H1 (cell line): ENCODE measurements around the gene CDC45.

Source experiments
- ATF2 ChIP-seq: IDR thresholded peaks from 2 replicates; pipeline ENCODE4 v1.6.1; 2012; ENCODE audit warnings: low read length, inconsistent platforms
- ATF3 ChIP-seq: IDR thresholded peaks from 2 replicates; pipeline ENCODE4 v1.6.1; 2011; ENCODE audit warnings: low read depth, mild to moderate bottlenecking, low read length; ENCODE audit not compliant: insufficient read depth
- BCL11A ChIP-seq, 2 experiments: IDR thresholded peaks; one replicate each; pipeline ENCODE4 v1.6.1; 2011; ENCODE audit warnings: low read depth in 2 of 2, low read length in 2 of 2, mild to moderate bottlenecking in 2 of 2
- CHD2 ChIP-seq: IDR thresholded peaks from 2 replicates; pipeline ENCODE4 v1.6.1; 2012; ENCODE audit warnings: low read length, improper control_type of control experiment
- EP300 ChIP-seq, 2 experiments: IDR thresholded peaks; 1 replicate in 1 of 2; 2 replicates in 1 of 2; pipeline ENCODE4 v1.6.1; 2011 to 2012; ENCODE audit warnings: low read depth in 2 of 2, low read length in 2 of 2, mild to moderate bottlenecking in 2 of 2, borderline replicate concordance in 1 of 2, inconsistent platforms in 1 of 2, moderate library complexity in 1 of 2
- EZH2 ChIP-seq: fragments of 200-600 bp; sonication (generic); IDR thresholded peaks from 2 replicates; pipeline ENCODE4 v1.7.1; 2012; ENCODE audit warnings: low read depth, mild to moderate bottlenecking, moderate library complexity, low read length, inconsistent platforms; ENCODE audit not compliant: severe bottlenecking
- NRF1 ChIP-seq: IDR thresholded peaks from 2 replicates; pipeline ENCODE4 v1.6.1; 2011; ENCODE audit warnings: mild to moderate bottlenecking, low read depth, low read length, improper control_type of control experiment
- POLR2A ChIP-seq, 2 experiments: IDR thresholded peaks; 1 replicate in 1 of 2; 2 replicates in 1 of 2; pipeline ENCODE4 v1.6.1; 2011; ENCODE audit warnings: low read depth in 2 of 2, low read length in 2 of 2, mild to moderate bottlenecking in 2 of 2; ENCODE audit errors: control extremely low read depth in 1 of 2
- RFX5 ChIP-seq: IDR thresholded peaks from 2 replicates; pipeline ENCODE4 v1.6.1; 2011; ENCODE audit warnings: low read depth, low read length, improper control_type of control experiment, borderline replicate concordance
- SIN3A ChIP-seq, 2 experiments: IDR thresholded peaks in 1 of 2; conservative IDR thresholded peaks in 1 of 2; 2 replicates each; pipeline ENCODE4 v1.6.1; 2011 to 2012; ENCODE audit warnings: low read length in 2 of 2, improper control_type of control experiment in 1 of 2, low read depth in 1 of 2, mild to moderate bottlenecking in 1 of 2
- TF ChIP-seq, protein P1 (sequence below), 3 experiments: IDR thresholded peaks; 1 replicate in 2 of 3; 2 replicates in 1 of 3; pipeline versions ENCODE4 v1.5.1 to v1.6.1; 2011; ENCODE audit warnings: low read length in 3 of 3, mild to moderate bottlenecking in 3 of 3, inconsistent platforms in 2 of 3, low read depth in 1 of 3, moderate library complexity in 1 of 3; ENCODE audit not compliant: insufficient read depth in 1 of 3; ENCODE audit errors: control extremely low read depth in 1 of 3

- no peak for TF ChIP-seq BCL11A (IDR thresholded peaks at IDR 0.05; ENCODE audit: low read depth in 2 of 2, low read length in 2 of 2)
- no peak for TF ChIP-seq NRF1
- no peak for TF ChIP-seq CHD2
- no peak for TF ChIP-seq POLR2A (IDR thresholded peaks at IDR 0.05; ENCODE audit: control extremely low read depth in 1 of 2, low read depth in 2 of 2, low read length in 2 of 2)
- no peak for TF ChIP-seq EZH2
- no peak for TF ChIP-seq RFX5
- no peak for TF ChIP-seq SIN3A (conservative IDR thresholded peaks at IDR 0.05 in 1 of 2, IDR thresholded peaks at IDR 0.05 in 1 of 2; ENCODE audit: low read depth in 1 of 2, low read length in 2 of 2)
- TF ChIP-seq, protein P1, sequence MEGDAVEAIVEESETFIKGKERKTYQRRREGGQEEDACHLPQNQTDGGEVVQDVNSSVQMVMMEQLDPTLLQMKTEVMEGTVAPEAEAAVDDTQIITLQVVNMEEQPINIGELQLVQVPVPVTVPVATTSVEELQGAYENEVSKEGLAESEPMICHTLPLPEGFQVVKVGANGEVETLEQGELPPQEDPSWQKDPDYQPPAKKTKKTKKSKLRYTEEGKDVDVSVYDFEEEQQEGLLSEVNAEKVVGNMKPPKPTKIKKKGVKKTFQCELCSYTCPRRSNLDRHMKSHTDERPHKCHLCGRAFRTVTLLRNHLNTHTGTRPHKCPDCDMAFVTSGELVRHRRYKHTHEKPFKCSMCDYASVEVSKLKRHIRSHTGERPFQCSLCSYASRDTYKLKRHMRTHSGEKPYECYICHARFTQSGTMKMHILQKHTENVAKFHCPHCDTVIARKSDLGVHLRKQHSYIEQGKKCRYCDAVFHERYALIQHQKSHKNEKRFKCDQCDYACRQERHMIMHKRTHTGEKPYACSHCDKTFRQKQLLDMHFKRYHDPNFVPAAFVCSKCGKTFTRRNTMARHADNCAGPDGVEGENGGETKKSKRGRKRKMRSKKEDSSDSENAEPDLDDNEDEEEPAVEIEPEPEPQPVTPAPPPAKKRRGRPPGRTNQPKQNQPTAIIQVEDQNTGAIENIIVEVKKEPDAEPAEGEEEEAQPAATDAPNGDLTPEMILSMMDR (IDR thresholded peaks at IDR 0.05; ENCODE audit: control extremely low read depth in 1 of 3, insufficient read depth in 1 of 3, low read depth in 1 of 3, low read length in 3 of 3): no peak
- no peak for TF ChIP-seq EP300 (IDR thresholded peaks at IDR 0.05; ENCODE audit: borderline replicate concordance in 1 of 2, low read depth in 2 of 2, low read length in 2 of 2)
- TF ChIP-seq ATF2: no peak
- no peak for TF ChIP-seq ATF3
Observed at GRCh38 chr22:19536564-19536963, 56.8 kb downstream of the CDC45 start.
